H9 (cell line): Measurements from ENCODE around the gene CEP128. TPM values are rescaled to one million over a fixed set of nuclear protein-coding genes. Genes with fewer than 3 reads are reported as not detected.

ENCODE experiments used
- DNase-seq: peaks from one replicate; pipeline ENCODE4 v3.0.0-alpha.2; 2017
- H2AFZ ChIP-seq: one replicate; pipeline ENCODE4 v1.6.1; 2013; ENCODE audit warnings: mild to moderate bottlenecking, low read length, control low read depth, moderate library complexity
- H2AK5ac ChIP-seq: 2 replicates; pipeline ENCODE4 v1.6.1; 2013; ENCODE audit warnings: low read length, control low read depth, mixed read lengths; ENCODE audit not compliant: insufficient read length
- H2BK120ac ChIP-seq: one replicate; pipeline ENCODE4 v1.6.1; 2013; ENCODE audit warnings: low read depth, mild to moderate bottlenecking, low read length, control low read depth, inconsistent platforms; ENCODE audit not compliant: poor library complexity, severe bottlenecking
- H2BK12ac ChIP-seq: 2 replicates; pipeline ENCODE4 v1.6.1; 2013; ENCODE audit warnings: low read length, control low read depth, mixed read lengths, low read depth; ENCODE audit not compliant: insufficient read length
- H2BK15ac ChIP-seq: 2 replicates; pipeline ENCODE4 v1.6.1; 2013; ENCODE audit warnings: low read depth, low read length, control low read depth
- H2BK20ac ChIP-seq: one replicate; pipeline ENCODE4 v1.6.1; 2013; ENCODE audit warnings: low read depth, mild to moderate bottlenecking, low read length, control low read depth, inconsistent platforms; ENCODE audit not compliant: poor library complexity, severe bottlenecking
- H2BK5ac ChIP-seq: 2 replicates; pipeline ENCODE4 v1.6.1; 2013; ENCODE audit warnings: low read length, control low read depth, mixed read lengths; ENCODE audit not compliant: insufficient read length
- H3K14ac ChIP-seq: 2 replicates; pipeline ENCODE4 v1.6.1; 2013; ENCODE audit warnings: low read length, control low read depth; ENCODE audit not compliant: insufficient read depth
- H3K18ac ChIP-seq: 2 replicates; pipeline ENCODE4 v1.6.1; 2013; ENCODE audit warnings: low read depth, mild to moderate bottlenecking, mixed read lengths, low read length, control low read depth; ENCODE audit not compliant: insufficient read length
- H3K23ac ChIP-seq: 2 replicates; pipeline ENCODE4 v1.6.1; 2013; ENCODE audit warnings: low read length, control low read depth, mixed read lengths, low read depth; ENCODE audit not compliant: insufficient read length
- H3K23me2 ChIP-seq: 2 replicates; pipeline ENCODE4 v1.6.1; 2013; ENCODE audit warnings: low read depth, mild to moderate bottlenecking, mixed read lengths, low read length, control low read depth; ENCODE audit not compliant: insufficient read length, poor library complexity, severe bottlenecking
- H3K27ac ChIP-seq: 2 replicates; pipeline ENCODE4 v1.5.1; 2013; ENCODE audit warnings: low read length, control low read depth, mixed read lengths, low read depth; ENCODE audit not compliant: insufficient read length
- H3K27me3 ChIP-seq: 2 replicates; pipeline ENCODE4 v1.6.1; 2013; ENCODE audit warnings: low read length, control low read depth, inconsistent platforms; ENCODE audit not compliant: insufficient read depth
- H3K4ac ChIP-seq: 2 replicates; pipeline ENCODE4 v1.6.1; 2013; ENCODE audit warnings: low read depth, mild to moderate bottlenecking, control low read depth, inconsistent platforms, low read length, moderate library complexity
- H3K4me1 ChIP-seq: 2 replicates; pipeline ENCODE4 v1.6.1; 2013; ENCODE audit warnings: low read length, control low read depth, inconsistent platforms; ENCODE audit not compliant: insufficient read depth
- H3K4me2 ChIP-seq: 2 replicates; pipeline ENCODE4 v1.6.1; 2013; ENCODE audit warnings: low read length, control low read depth, mixed read lengths; ENCODE audit not compliant: insufficient read length, insufficient read depth
- H3K56ac ChIP-seq: 2 replicates; pipeline ENCODE4 v1.6.1; 2013; ENCODE audit warnings: low read depth, mild to moderate bottlenecking, mixed read lengths, low read length, control low read depth; ENCODE audit not compliant: insufficient read length
- H3K79me1 ChIP-seq: 2 replicates; pipeline ENCODE4 v1.6.1; 2013; ENCODE audit warnings: low read depth, mild to moderate bottlenecking, moderate library complexity, low read length, control low read depth, inconsistent platforms; ENCODE audit not compliant: insufficient read depth, poor library complexity, severe bottlenecking
- H3K79me2 ChIP-seq: 2 replicates; pipeline ENCODE4 v1.6.1; 2013; ENCODE audit warnings: low read length, control low read depth, inconsistent platforms; ENCODE audit not compliant: insufficient read depth
- H3K9ac ChIP-seq: 2 replicates; pipeline ENCODE4 v1.6.1; 2013; ENCODE audit warnings: low read length, control low read depth, mixed read lengths; ENCODE audit not compliant: insufficient read length; ENCODE audit errors: extremely low read depth
- H3K9me3 ChIP-seq: one replicate; pipeline ENCODE4 v1.6.1; 2013; ENCODE audit warnings: low read depth, low read length, inconsistent platforms; ENCODE audit not compliant: control insufficient read depth
- H3T11ph ChIP-seq: one replicate; pipeline ENCODE4 v1.6.1; 2013; ENCODE audit warnings: mild to moderate bottlenecking, low read length, control low read depth, inconsistent platforms
- H4K20me1 ChIP-seq: one replicate; pipeline ENCODE4 v1.6.1; 2013; ENCODE audit not compliant: control insufficient read depth, insufficient read length, insufficient read depth
- H4K5ac ChIP-seq: 2 replicates; pipeline ENCODE4 v1.6.1; 2013; ENCODE audit warnings: low read depth, mild to moderate bottlenecking, mixed read lengths, low read length, control low read depth; ENCODE audit not compliant: insufficient read length
- H4K8ac ChIP-seq: replicated peaks from 2 replicates; pipeline ENCODE4 v1.6.1; 2013; ENCODE audit warnings: low read length, control low read depth, mixed read lengths, low read depth; ENCODE audit not compliant: insufficient read length
- H4K91ac ChIP-seq: 2 replicates; pipeline ENCODE4 v1.6.1; 2013; ENCODE audit warnings: low read depth, mild to moderate bottlenecking, moderate library complexity, mixed read lengths, low read length, control low read depth; ENCODE audit not compliant: insufficient read length
- H3K27ac Mint-ChIP-seq, 3 experiments: 2 replicates in 2 of 3; 3 replicates in 1 of 3; pipeline ENCODE4 v1.8.0; 2020 to 2021; ENCODE audit warnings: mixed read lengths in 3 of 3, mild to moderate bottlenecking in 1 of 3, moderate library complexity in 1 of 3
- H3K27me3 Mint-ChIP-seq: 2 replicates; pipeline ENCODE4 v1.8.0; 2021; ENCODE audit warnings: low read depth, mild to moderate bottlenecking, moderate library complexity, mixed read lengths
- H3K36me3 Mint-ChIP-seq, 3 experiments: 2 replicates in 2 of 3; 3 replicates in 1 of 3; pipeline ENCODE4 v1.8.0; 2020 to 2021; ENCODE audit warnings: low read depth in 3 of 3, mixed read lengths in 3 of 3; ENCODE audit not compliant: insufficient read depth in 1 of 3
- H3K4me1 Mint-ChIP-seq, 2 experiments: 2 replicates each; pipeline ENCODE4 v1.8.0; 2020; ENCODE audit warnings: mixed read lengths in 2 of 2
- H3K4me3 Mint-ChIP-seq, 2 experiments: 2 replicates in 1 of 2; 3 replicates in 1 of 2; pipeline ENCODE4 v1.8.0; 2020 to 2021; ENCODE audit warnings: mild to moderate bottlenecking in 2 of 2, mixed read lengths in 2 of 2, moderate library complexity in 1 of 2
- H3K9me3 Mint-ChIP-seq, 2 experiments: 2 replicates in 1 of 2; 3 replicates in 1 of 2; pipeline ENCODE4 v1.8.0; 2020; ENCODE audit warnings: mild to moderate bottlenecking in 2 of 2, mixed read lengths in 2 of 2, moderate library complexity in 1 of 2
- CTCF ChIP-seq: fragments of 200-600 bp; sonication (generic); conservative IDR thresholded peaks from 3 replicates; pipeline ENCODE4 v1.8.0; 2021; ENCODE audit warnings: antibody characterized with exemption, mild to moderate bottlenecking
- total RNA-seq: library from RNA; stranded (reverse); gene quantifications from 2 replicates; pipeline ENCODE4 v1.2.1, GENCODE V29; 2021

Gene CEP128
- total RNA-seq, 1 experiment from 2014 or later = 16.3 TPM

- Histone ChIP-seq H2BK20ac (no peak overlapping the region), H3K79me1 (no peaks in the 10 kb centered on the region)
- H3K36me3 Mint-ChIP-seq = peaks cover 0 to 3% (median 1%) of the 10 kb centered on the region in 3 experiments; a peak in 3 of 7 replicates
Measured at GRCh38 chr14:80809663-80810062, 131.9 kb downstream of the CEP128 start.

More at GRCh38 chr14:80809663-80810062, 131.9 kb downstream of the CEP128 start:
- Mint-ChIP-seq H3K4me3 (no peak overlapping the region), H3K4me1 (no peaks in the 10 kb centered on the region), H3K9me3 (no peaks in the 10 kb centered on the region), H3K27ac (no peak overlapping the region), H3K27me3 (no peaks in the 10 kb centered on the region)
- H3K18ac ChIP-seq = no peak overlapping the region
- H2BK15ac ChIP-seq = no peak overlapping the region
- no peaks in the 10 kb centered on the region for H3K79me2 ChIP-seq
- no peak overlapping the region for H3K9ac ChIP-seq
- DNase-seq = no peak
- TF ChIP-seq CTCF = no peak
- no peak overlapping the region for H2AFZ ChIP-seq
- H4K20me1 ChIP-seq = no peaks in the 10 kb centered on the region
- no peak overlapping the region for H4K8ac ChIP-seq
- no peaks in the 10 kb centered on the region for H3K9me3 ChIP-seq
- H2AK5ac ChIP-seq = no peak overlapping the region
- no peak overlapping the region for H3K4ac ChIP-seq
- no peaks in the 10 kb centered on the region for H3K23me2 ChIP-seq
- H3K27me3 ChIP-seq = no peaks in the 10 kb centered on the region
- H3K4me1 ChIP-seq = no peaks in the 10 kb centered on the region
- no peak overlapping the region for H4K91ac ChIP-seq
- H3K27ac ChIP-seq = no peak overlapping the region
- no peak overlapping the region for H4K5ac ChIP-seq
- H3K4me2 ChIP-seq = no peak overlapping the region
- H3K56ac ChIP-seq = no peak overlapping the region
- H3K14ac ChIP-seq = no peak overlapping the region
- no peak overlapping the region for H2BK5ac ChIP-seq
- no peak overlapping the region for H3K23ac ChIP-seq
- no peak overlapping the region for H2BK12ac ChIP-seq
- H2BK120ac ChIP-seq = no peak overlapping the region
- H3T11ph ChIP-seq = no peak overlapping the region
